CD4-positive, alpha-beta T cell (primary cell): ENCODE measurements around the gene HTRA2. TPM values are rescaled to one million over a fixed set of nuclear protein-coding genes. Genes with fewer than 3 reads are reported as not detected.

Experiments
- ATAC-seq: fragments of 200-7000 bp; cut with Tn5 transposase; one replicate; pipeline ENCODE4 v1.10.0; 2022; ENCODE audit warnings: mild to moderate bottlenecking; ENCODE audit not compliant: poor library complexity
- CTCF ChIA-PET: fragments of 350-600 bp; sonication (Branson Sonifier 250); formaldehyde crosslinking; loops from one replicate; lab custom pipeline; 2021; ENCODE audit warnings: antibody characterized with exemption, inconsistent platforms; lab: Charles Lee
- POLR2A ChIA-PET: fragments of 350-600 bp; sonication (Branson Sonifier 250); formaldehyde crosslinking; loops from one replicate; lab custom pipeline; 2021; ENCODE audit warnings: antibody characterized with exemption, inconsistent platforms; lab: Charles Lee
- DNase-seq, 14 experiments: peaks; one replicate each; pipeline ENCODE4 v3.0.0-alpha.2; 2013 to 2020; ENCODE audit warnings: mixed read lengths in 2 of 14
- H3K27ac ChIP-seq, 2 donors: one replicate each; pipeline versions ENCODE4 v1.5.1 to v1.7.0; 2013; ENCODE audit warnings: low read length in 2 of 2, low read depth in 1 of 2, mild to moderate bottlenecking in 1 of 2
- H3K27me3 ChIP-seq, 2 experiments: 1 replicate in 1 of 2; 2 replicates in 1 of 2; pipeline versions ENCODE4 v1.6.1 to v1.7.0; 2013; ENCODE audit warnings: low read length in 2 of 2, control low read depth in 1 of 2, mild to moderate bottlenecking in 1 of 2, moderate library complexity in 1 of 2; ENCODE audit not compliant: insufficient read depth in 2 of 2, control insufficient read depth in 1 of 2
- H3K36me3 ChIP-seq: one replicate; pipeline ENCODE4 v1.6.1; 2013; ENCODE audit warnings: low read length, control low read depth; ENCODE audit not compliant: insufficient read depth
- H3K4me1 ChIP-seq: one replicate; pipeline ENCODE4 v1.6.1; 2013; ENCODE audit warnings: low read length, control low read depth; ENCODE audit not compliant: insufficient read depth
- H3K4me3 ChIP-seq: one replicate; pipeline ENCODE4 v1.5.1; 2013; ENCODE audit warnings: mild to moderate bottlenecking, low read length, moderate library complexity
- H3K9me3 ChIP-seq, 2 experiments: 1 replicate in 1 of 2; 2 replicates in 1 of 2; pipeline versions ENCODE4 v1.6.1 to v1.7.0; 2013; ENCODE audit warnings: low read length in 2 of 2, mild to moderate bottlenecking in 2 of 2, control low read depth in 1 of 2, moderate library complexity in 1 of 2; ENCODE audit not compliant: control insufficient read depth in 1 of 2, insufficient read depth in 1 of 2
- H3K27ac Mint-ChIP-seq: one replicate; pipeline ENCODE4 v1.8.0; 2020; ENCODE audit warnings: mixed read lengths
- H3K27me3 Mint-ChIP-seq: one replicate; pipeline ENCODE4 v1.8.0; 2021; ENCODE audit warnings: mixed read lengths
- H3K36me3 Mint-ChIP-seq: one replicate; pipeline ENCODE4 v1.8.0; 2021; ENCODE audit warnings: low read depth, mixed read lengths
- H3K4me1 Mint-ChIP-seq: one replicate; pipeline ENCODE4 v1.8.0; 2021; ENCODE audit warnings: low read depth, mixed read lengths
- H3K4me3 Mint-ChIP-seq: one replicate; pipeline ENCODE4 v1.8.0; 2020; ENCODE audit warnings: mild to moderate bottlenecking, mixed read lengths
- H3K9me3 Mint-ChIP-seq: one replicate; pipeline ENCODE4 v1.8.0; 2020; ENCODE audit warnings: mixed read lengths
- CTCF ChIP-seq: fragments of 200-600 bp; IDR thresholded peaks from one replicate; pipeline ENCODE4 v1.8.0; 2022; ENCODE audit warnings: antibody characterized with exemption, mild to moderate bottlenecking
- intact Hi-C, 2 experiments: fragments of 100-400 bp; cut with DNase I in 1 of 2; cut with micrococcal nuclease in 1 of 2; formaldehyde crosslinking; loops; one replicate each; pipeline versions ENCODE4 v1.15.1 to v1.9.0; 2023 to 2025; cut with DNase I, micrococcal nuclease
- total RNA-seq, 174 experiments: library from RNA in 2 of 174; stranded (reverse) in 2 of 174; gene quantifications; one replicate each; pipeline ENCODE4 v1.2.3 and lab custom pipeline; 2021 to 2026

The HTRA2 gene
- total RNA-seq, 2 experiments from 2014 or later: 15.3 to 16.0 TPM

- Mint-ChIP-seq H3K36me3 (peaks cover 61% of the 10 kb centered on the region), H3K27ac (no peak overlapping the region), H3K4me1 (no peaks in the 10 kb centered on the region), H3K4me3 (no peak overlapping the region), H3K9me3 (no peaks in the 10 kb centered on the region), H3K27me3 (no peaks in the 10 kb centered on the region)
- Histone ChIP-seq H3K36me3 (peaks cover 56% of the 10 kb centered on the region), H3K4me1 (no peaks in the 10 kb centered on the region), H3K9me3 (no peaks in the 10 kb centered on the region), H3K27me3 (no peaks in the 10 kb centered on the region), H3K27ac (no peak overlapping the region), H3K4me3 (no peak overlapping the region)
- intact Hi-C loops: no loop called here
- DNase-seq (no peak), ATAC-seq (no peak)
- TF ChIP-seq CTCF: no peak
- ChIA-PET POLR2A (no interaction called here), CTCF (no interaction called here)
These were observed 37.8 kb upstream of the HTRA2 start for GRCh38 chr2:74491648-74492544.

GRCh38 chr2:74493546-74493945 lies 36.2 kb upstream of the HTRA2 start:
- H3K27me3 Mint-ChIP-seq: peaks cover 11% of the 10 kb centered on the region
- ChIA-PET POLR2A (no interaction called here), CTCF (no interaction called here)
- H3K4me3 Mint-ChIP-seq: no peak overlapping the region
- Histone ChIP-seq H3K9me3 (peaks cover 0 to 10% of the 10 kb centered on the region in 2 experiments), H3K4me1 (peaks cover 12% of the 10 kb centered on the region), H3K27ac (no peak overlapping the region), H3K27me3 (peaks cover 4 to 9% of the 10 kb centered on the region in 2 experiments), H3K36me3 (peaks cover 51% of the 10 kb centered on the region), H3K4me3 (no peak overlapping the region)
- no peak for DNase-seq
- no peak overlapping the region for H3K27ac Mint-ChIP-seq
- ATAC-seq: no peak
- TF ChIP-seq CTCF: no peak
- H3K9me3 Mint-ChIP-seq: no peaks in the 10 kb centered on the region
- H3K4me1 Mint-ChIP-seq: peaks cover 12% of the 10 kb centered on the region
- peaks cover 54% of the 10 kb centered on the region for H3K36me3 Mint-ChIP-seq
- intact Hi-C loops: no loop called here

- Mint-ChIP-seq H3K27me3 (peaks cover 28% of the 10 kb centered on the region), H3K36me3 (peaks cover 40% of the 10 kb centered on the region), H3K4me3 (no peak overlapping the region), H3K9me3 (no peaks in the 10 kb centered on the region), H3K27ac (no peak overlapping the region), H3K4me1 (peaks cover 28% of the 10 kb centered on the region)
- Histone ChIP-seq H3K27ac (no peak overlapping the region), H3K4me1 (peaks cover 28% of the 10 kb centered on the region), H3K4me3 (no peak overlapping the region), H3K9me3 (peaks cover 0 to 19% of the 10 kb centered on the region in 2 experiments), H3K27me3 (peaks cover 19 to 28% of the 10 kb centered on the region in 2 experiments), H3K36me3 (peaks cover 36% of the 10 kb centered on the region)
- DNase-seq: no peak
- ATAC-seq: no peak
- POLR2A ChIA-PET: no interaction called here
- intact Hi-C loops: no loop called here
- CTCF ChIA-PET: no interaction called here
- no peak for TF ChIP-seq CTCF
These were observed 34.3 kb upstream of the HTRA2 start for GRCh38 chr2:74495440-74495839.
